GM18498 (cell line): Measurements from ENCODE around the gene PCBP3.
A peak's percentile ranks its signal among the peaks of the same experiment; 100 is the strongest.
"Not testable (repeated sequence)": the region's sequence is repeated elsewhere in the genome, so short reads cannot be mapped to it uniquely, and the experiment has no call there.

ENCODE experiments used
- ATAC-seq: cut with Tn5 transposase; IDR thresholded peaks from one replicate; pipeline ENCODE4 v1.9.1; 2021; ENCODE audit warnings: mild to moderate bottlenecking, moderate library complexity; ENCODE audit not compliant: unreplicated experiment

PCBP3 gene

GRCh38 chr21:45643021-45643980 lies at the start of gene PCBP3:
PCBP3 (plus strand) TSS chr21:45643725; CDS start chr21:45850086, 206,361 bp downstream.
- peak; percentile 81 for ATAC-seq

- no peak for ATAC-seq
These were observed 48.6 kb upstream of the PCBP3 start for GRCh38 chr21:45594721-45595489.

- ATAC-seq = no peak
These were observed 47.8 kb upstream of the PCBP3 start for GRCh38 chr21:45595574-45596295.

GRCh38 chr21:45596704-45597318 lies 46.7 kb upstream of the PCBP3 start:
- ATAC-seq = no peak

- no peak for ATAC-seq
These were observed 45.4 kb upstream of the PCBP3 start for GRCh38 chr21:45598109-45598508.

- ATAC-seq = no peak
These were observed 44.9 kb upstream of the PCBP3 start for GRCh38 chr21:45598666-45599065.

GRCh38 chr21:45599146-45599581 lies 44.4 kb upstream of the PCBP3 start:
- no peak for ATAC-seq

GRCh38 chr21:45600248-45600647 lies 43.3 kb upstream of the PCBP3 start:
- ATAC-seq = no peak

- ATAC-seq = no peak
These were observed 42.0 kb upstream of the PCBP3 start for GRCh38 chr21:45601551-45601950.

- ATAC-seq = no peak
These were observed 41.4 kb upstream of the PCBP3 start for GRCh38 chr21:45602106-45602505.

GRCh38 chr21:45603481-45603880 lies 40.0 kb upstream of the PCBP3 start:
- no peak for ATAC-seq

GRCh38 chr21:45604681-45605080 lies 38.8 kb upstream of the PCBP3 start:
- ATAC-seq = not testable (repeated sequence)

GRCh38 chr21:45607021-45607908 lies 36.3 kb upstream of the PCBP3 start:
- ATAC-seq = no peak

- no peak for ATAC-seq
These were observed 35.6 kb upstream of the PCBP3 start for GRCh38 chr21:45607909-45608295.

- ATAC-seq = not testable (repeated sequence)
These were observed 34.6 kb upstream of the PCBP3 start for GRCh38 chr21:45608747-45609470.

- not testable (repeated sequence) for ATAC-seq
These were observed 33.9 kb upstream of the PCBP3 start for GRCh38 chr21:45609616-45610015.

GRCh38 chr21:45611296-45611695 lies 32.2 kb upstream of the PCBP3 start:
- ATAC-seq = no peak

GRCh38 chr21:45611939-45612664 lies 31.4 kb upstream of the PCBP3 start:
- no peak for ATAC-seq
